SK-N-DZ (cell line): ENCODE measurements around the gene F11R.
"Not testable (repeated sequence)": the region's sequence is repeated elsewhere in the genome, so short reads cannot be mapped to it uniquely, and the experiment has no call there.

Experiments used
- DNase-seq: peaks from one replicate; pipeline ENCODE4 v3.0.0-alpha.2; 2015; ENCODE audit warnings: low spot score

Gene F11R

DNA sequence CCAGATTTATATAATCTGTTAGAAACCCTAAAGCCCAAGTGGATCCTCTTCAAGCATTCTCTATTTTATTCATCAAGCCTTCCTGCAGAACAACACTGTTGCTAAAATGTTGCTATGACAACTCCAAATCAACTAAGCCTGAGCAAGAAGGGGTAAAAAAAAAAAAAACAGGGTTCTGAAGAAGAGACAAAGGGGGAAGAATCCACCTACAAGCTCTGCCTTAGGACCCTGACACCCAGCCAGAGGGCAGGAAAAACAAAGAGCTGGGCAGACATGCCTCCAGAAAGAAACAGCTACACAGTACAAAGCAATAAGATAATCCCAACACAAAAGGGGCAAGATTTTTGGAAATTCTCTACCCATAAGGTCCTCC is 23.6 kb upstream of the F11R start:
- DNase-seq = no peak

DNA sequence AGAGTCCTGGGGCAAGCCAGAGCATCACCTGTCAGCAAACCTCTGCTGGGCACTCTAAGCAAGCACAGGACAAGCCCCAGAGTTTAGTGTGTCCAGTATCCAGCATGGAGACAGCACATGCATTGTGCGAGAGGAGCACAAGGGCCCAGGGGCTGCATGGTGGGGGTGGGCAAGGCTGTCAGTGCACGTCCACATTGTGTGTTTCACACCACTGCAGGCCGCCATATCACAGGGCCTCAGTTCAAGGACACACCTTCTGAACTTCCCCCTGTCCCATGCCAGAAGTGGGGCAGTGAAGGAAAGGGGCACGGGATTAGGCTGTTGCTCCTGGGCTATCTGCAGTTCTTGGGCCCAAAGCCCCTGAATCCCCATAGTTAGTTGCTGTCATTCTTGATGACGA is 18.6 kb upstream of the F11R start:
- DNase-seq = no peak

DNA sequence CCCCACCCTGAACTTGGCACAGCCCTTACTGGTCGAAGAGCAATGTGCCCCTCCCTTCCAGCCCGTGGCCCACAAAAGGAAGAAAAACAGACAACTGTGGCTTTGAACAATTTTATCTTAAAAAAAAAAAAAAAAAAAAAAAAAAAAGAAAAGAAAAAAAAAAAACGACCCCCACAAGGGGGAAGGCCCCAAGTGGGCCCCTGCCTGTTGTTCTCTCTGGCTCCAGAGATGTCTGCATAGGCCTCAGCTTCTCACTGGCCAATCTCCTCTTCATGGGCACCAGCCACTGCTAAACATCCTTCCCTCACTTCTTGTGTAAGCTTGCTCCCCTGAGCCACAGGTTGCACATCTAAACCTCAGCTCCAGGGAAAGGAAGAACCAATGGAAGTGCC is 18.2 kb upstream of the F11R start:
- DNase-seq = no peak

DNA sequence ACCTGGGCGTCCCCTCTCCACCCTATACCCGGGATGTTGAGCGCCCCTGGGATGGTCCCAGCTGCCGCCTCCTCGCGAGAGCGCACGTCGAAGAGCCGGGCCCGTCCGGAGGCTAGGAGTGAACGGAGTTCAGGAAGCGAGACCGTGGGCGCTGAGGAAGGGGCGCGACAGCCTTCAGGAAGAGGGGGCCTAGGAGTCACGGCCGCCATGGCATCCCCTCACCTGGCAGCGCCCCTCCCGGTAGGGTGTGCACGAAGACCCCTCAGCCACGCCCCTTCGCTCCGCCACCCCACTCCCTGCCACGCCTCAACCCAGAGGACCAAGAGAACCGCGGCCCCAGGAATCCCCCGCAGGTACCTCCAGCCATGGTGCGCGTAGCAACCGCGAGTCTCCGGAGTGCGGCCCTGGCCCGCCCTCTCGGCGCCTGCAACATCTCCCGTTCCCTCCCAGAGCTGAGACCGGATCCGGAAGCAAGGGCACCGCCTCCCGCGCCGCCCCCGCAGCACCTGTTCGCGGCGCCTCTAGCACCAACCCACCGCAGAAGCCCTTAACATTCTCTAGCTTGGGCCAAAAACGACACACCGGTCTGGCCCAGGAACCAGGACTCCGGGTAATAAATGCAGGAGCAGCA is 17.7 kb upstream of the F11R start, which contains the start of gene TSTD1:
TSS of gene TSTD1 (minus strand) at position 442 of the 631 bp plus-strand sequence. CDS start at position 367, 75 bp downstream.
- DNase-seq = no peak

DNA sequence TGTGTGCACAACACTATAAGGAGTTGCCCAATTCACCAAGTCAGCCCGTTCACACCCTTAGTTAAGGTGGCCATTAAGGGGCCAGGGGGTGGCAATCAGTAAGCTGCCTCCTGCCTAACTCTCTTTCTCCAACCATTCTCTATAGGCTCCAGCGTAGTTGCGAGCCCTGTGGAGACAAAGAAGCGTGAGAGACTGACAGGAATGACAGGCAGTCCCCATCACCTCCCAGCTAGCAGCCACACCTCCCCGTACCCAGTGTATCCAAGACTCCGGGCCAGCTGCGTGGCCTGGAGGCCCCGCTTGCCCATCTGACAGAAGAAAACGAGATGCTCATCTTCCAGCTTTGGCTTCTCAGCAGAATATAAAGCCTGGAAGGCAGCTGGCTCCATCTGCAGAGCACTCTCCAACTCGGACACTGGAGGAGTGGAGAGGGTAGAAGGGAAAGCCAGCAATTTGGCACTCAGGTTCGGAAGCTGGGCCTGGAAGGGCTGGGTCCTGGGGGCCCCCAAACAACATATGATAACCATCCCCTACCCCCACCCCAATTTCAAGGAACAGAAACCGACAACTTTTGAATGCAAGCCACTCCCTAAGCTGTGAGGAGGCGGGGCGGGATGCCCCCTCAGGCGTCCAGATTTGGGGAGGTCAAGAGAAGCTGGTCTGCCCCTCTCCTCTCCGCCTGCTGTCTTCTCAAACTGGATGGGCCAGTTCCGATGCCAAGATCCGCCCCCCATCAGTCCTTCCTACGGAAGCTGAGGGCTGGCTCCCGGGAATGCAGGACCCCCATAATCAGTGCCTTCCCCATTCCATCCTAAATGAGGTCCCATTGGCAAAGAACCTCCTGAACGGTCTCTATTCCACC is 16.9 kb upstream of the F11R start:
- no peak for DNase-seq

DNA sequence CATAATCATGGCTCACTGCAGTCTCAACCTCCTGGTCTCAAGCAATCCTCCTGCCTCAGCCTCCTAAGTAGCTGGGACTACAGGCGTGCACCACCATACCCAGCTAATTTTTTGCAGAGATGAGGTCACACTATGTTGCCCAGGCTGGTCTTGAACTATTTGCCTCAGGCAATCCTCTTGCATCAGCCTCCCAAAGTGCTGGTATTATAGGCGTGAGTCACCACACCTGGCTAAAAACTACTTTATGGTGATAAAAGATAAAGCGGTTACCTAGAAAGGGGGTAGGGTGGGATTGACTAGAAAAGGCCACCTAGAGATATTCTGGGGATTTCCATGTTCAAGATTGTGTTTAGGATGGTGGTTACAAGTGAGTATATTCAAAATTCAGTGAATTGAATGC is 12.8 kb upstream of the F11R start:
- no peak for DNase-seq

DNA sequence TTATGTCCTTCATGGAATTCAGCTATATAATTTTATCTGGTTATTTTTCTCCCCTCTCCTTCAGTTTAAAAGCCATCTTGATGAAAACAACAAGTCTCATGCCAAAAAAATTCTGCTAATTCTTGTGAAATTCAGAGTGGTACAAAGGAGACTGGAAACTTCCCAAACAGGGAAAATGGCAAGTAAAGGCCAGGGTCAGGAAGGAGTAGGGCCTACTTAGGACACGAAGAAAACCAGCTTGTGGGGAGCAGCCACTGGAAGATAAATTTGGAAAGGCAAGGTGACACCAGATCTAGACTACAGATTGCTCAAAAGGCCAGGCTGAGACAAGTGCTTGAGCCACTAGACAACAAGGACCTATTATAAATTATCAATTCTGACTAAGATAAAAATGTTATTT is 11.5 kb upstream of the F11R start:
- no peak for DNase-seq

DNA sequence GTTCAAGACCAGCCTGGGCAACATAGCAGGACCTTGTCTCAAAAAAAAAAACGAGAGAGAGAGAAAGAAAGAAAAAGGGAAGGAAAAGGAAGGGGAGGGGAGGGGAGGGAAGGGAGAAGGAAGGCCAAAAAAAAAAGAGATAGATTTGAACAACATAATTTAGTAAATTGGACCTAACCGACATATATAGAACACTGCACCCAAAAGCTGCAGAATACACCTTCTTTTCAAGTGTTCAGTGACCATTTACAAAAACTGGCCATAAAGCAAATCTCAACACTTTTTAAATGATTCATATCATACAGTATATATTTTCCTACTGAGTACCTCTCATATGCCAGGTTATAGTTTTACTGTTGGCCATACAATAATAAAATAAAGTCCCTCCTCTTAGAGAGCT is 10.9 kb upstream of the F11R start:
- no peak for DNase-seq

DNA sequence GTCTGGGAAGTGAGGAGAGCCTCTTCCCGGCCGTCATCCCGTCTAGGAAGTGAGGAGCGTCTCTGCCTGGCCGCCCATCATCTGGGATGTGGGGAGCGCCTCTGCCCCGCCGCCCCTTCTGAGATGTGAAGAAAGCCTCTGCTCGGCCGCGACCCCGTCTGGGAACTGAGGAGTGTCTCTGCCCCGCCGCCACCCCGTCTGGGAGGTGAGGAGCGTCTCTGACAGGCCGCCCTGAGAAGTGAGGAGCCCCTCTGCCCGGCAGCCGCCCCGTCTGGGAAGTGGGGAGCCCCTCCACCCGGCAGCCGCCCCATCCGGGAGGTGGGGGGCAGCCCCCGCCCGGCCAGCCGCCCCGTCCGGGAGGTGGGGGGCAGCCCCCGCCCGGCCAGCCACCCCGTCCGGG is 8.5 kb upstream of the F11R start:
- DNase-seq = not testable (repeated sequence)

DNA sequence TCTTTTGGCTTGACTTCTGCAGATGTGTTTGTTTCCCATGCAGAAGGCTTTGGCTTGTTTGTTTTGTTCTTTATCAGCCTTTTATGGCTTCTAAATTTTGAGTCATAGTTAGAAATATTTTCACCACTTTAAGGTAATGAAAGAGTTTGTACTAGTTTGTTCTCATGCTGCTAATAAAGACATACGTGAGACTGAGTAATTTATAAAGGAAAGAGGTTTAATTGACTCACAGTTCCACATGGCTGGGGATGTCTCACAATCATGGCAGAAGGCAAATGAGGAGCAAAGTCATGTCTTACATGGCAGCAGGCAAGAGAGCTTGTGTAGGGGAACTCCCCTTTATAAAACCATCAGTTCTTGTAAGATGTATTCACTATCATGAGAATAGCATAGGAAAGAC is 6.0 kb upstream of the F11R start:
- DNase-seq = not testable (repeated sequence)

DNA sequence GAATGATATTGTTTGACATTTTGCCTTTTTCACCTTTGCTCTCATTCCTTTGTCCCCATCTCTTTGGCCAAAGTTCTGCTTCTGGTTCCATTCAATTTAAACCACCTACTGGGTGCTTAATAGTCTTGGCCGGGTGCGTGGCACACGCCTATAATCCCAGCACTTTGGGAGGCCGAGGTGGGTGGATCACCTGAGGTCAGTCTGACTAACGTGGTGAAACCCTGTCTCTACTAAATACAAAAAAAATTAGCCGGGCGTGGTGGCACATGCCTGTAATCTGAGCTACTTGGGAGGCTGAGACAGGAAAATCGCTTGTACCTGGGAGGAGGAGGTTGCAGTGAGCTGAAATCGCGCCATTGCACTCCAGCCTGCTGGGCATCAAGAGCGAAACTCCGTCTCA is 1.5 kb upstream of the F11R start:
- not testable (repeated sequence) for DNase-seq

DNA sequence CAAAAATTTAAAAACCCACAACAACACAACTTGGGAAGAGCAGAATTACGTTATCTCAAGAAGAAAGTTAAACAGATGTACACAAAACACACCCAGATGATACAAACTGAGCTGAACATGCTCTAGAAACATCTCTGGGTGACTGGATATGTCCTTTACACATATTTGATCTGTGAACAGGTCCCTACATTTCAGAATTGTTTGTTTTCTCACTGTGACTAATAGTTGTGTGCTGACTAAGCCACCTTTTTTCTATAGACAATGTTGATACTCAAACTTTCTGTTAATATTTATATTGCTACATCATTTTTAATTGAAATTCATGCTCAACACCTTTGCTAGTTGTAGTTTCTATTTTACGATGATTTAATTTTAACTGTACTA is 1.0 kb upstream of the F11R start:
- no peak for DNase-seq

DNA sequence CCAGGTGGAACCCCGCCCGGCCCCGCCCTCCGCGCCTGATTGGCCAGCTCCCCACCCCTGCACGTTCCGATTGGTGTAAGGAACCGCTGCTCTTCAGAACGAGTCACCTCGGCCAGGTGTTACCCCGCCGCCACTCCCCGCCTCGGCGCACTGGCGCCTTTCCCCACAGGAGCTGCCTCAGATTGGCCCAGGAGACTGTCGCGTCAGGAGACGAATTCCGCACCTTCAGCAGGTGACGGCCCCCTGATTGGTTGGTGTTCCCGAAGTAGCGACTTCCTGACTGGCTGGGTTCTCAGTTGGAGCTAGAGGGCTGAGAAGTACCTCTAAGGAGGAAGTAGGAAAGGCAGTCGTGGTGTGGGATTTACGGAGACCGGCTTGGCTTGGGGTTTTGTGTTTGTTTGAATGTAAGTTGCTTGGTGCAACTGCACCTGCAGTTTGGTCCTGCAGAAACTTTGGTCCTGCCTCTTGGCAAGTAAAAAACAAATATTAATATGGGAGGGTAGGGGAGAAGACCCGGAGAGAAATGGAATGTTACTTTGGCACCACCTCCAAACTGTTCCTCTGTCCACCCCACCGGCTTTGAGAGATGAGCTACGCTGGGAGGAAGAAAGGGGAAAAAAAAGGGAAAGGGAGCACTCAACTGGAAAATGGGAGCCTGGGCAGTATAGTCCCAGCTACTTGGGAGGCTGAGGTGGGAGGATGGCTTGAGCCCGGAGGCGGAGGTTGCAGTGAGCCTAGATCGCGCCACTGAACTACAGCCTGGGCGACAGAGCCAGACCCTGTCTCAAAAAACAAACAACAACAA is 415 bp upstream of the F11R start:
- DNase-seq = no peak

DNA sequence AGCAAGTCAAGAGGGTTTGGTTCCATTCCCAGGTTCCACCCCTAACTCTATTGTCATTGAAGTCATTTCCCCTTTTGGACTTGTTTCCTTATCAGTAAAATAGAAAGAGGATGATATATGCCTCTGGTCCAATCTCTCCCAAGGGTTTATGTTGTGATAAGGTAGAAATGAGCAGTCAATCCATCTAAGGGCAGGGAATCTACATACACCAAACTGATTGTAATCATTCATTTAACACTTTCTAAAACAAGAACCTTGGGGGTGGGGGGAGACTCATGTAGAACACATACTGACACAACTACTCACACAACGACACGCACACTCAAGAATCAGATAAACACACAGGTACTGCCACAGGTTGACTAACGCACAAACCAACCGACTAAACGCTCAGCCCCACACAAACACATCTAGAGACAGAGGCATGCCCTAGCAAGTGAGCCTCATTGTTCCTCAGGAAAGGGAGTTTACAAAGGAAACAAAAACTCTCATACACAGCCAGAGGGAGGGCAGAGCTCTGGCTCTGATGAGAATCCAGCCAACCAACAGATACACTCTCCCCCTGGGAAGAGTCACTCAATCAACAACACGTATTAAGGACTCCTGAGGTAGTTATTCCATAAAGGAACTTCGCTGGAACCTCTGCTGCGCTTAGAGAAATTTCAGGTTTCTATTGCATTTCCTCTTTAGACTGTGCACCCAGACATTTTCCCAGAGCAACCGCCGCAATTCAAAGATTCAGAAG is 1.0 kb downstream of the F11R start:
- no peak for DNase-seq

DNA sequence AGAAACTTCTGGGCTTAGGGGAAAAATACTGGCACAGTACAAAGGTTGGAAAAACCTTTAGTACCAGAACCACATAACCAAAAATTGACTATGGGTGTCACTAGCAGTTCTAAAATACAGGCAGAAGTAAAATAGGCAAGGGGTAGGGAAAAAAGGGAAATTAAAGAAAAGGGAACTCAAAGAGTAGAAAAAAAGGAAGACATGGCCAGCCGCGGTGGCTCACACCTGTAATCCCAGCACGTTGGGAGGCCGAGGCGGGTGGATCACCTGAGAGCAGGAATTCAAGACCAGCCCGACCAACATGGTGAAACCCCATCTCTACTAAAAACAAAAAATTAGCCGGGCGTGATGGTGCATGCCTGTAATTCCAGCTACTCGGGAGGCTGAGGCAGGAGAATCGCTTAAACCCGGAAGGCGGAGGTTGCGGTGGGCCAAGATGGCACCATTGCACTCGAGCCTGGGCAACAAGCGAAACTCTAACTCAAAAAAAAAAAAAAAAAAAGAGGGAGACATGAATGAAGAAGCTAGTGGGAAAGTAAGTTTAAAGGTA is 1.8 kb downstream of the F11R start:
- not testable (repeated sequence) for DNase-seq

DNA sequence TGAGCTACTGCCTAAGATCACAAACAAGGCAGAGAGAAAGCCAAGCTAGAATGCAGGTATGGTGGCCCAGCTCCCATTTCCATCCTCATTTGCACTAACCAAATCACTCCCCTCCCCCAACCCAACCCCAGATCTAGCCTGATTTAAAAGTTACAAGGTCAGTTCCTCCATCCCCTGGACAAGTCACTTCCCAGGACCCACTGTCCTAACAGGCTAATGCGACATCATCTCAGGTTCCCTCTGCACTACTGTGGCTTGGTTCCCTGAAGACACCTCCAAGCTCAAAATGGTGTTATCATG is 2.4 kb downstream of the F11R start:
- DNase-seq = no peak

DNA sequence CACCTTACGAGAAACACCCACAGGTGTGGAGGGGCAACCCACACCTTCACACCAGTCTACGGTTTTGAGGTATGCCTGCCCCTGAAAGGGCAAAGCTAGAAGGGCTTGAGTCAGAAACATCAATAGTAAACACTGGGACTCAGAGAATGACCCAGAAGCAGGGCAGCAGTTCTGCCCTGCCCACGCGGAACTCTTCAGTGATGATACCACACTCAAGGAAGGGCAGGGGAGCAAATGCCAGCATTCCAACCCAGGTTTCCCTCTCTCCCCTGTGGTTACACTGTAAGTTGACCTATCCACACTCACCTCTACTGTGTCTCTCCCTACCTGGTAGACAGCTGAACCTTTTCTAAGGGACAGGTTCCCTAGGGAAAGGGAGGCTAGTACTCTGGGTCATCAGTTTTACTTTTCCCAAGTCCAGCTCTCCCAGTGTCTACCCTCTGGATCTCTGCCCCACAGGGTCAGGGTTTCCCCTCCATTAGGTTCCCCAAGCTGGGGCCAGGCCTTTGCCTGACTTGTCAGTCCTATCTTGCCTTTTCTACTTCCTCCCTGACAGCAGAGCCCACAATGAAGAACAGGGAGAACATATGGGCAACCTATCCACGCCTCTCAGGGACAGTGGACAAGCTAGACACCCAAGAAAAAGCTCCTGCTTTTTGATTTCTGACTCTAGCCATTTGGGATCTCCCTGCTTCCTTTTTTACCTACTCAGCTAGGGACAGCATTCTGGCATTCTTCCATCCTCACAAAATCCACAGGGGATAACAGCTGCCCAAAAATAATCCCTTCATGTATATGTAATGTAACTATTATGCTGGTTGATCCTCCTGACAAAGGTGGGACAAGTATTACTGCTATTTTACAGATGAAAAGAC is 3.0 kb downstream of the F11R start:
- DNase-seq = no peak

DNA sequence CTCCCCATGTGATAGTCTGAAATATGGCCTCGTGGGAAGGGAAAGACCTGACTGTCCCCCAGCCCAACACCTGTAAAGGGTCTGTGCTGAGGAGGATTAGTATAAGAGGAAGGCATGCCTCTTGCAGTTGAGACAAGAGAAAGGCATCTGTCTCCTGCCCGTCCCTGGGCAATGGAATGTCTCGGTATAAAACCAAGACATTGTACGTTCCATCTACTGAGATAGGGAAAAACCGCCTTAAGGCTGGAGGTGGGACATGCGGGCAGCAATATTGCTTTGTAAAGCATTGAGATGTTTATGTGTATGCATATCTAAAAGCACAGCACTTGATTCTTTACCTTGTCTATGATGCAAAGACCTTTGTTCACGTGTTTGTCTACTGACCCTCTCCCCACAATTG is 3.8 kb downstream of the F11R start:
- DNase-seq = not testable (repeated sequence)

DNA sequence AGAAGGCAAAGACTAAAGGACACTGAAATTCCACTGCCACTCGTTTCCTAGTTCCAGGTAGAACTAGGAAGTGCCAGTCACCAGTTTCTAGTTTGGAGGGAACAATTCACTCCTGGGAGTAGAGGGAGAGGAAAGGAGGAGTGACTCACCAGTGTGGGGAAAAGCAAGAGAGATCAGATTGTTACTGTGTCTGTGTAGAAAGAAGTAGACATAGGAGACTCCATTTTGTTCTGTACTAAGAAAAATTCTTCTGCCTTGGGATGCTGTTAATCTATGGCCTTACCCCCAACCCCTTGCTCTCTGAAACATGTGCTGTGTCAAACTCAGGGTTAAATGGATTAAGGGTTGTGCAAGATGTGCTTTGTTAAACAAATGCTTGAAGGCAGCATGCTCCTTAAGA is 4.3 kb downstream of the F11R start:
- not testable (repeated sequence) for DNase-seq

DNA sequence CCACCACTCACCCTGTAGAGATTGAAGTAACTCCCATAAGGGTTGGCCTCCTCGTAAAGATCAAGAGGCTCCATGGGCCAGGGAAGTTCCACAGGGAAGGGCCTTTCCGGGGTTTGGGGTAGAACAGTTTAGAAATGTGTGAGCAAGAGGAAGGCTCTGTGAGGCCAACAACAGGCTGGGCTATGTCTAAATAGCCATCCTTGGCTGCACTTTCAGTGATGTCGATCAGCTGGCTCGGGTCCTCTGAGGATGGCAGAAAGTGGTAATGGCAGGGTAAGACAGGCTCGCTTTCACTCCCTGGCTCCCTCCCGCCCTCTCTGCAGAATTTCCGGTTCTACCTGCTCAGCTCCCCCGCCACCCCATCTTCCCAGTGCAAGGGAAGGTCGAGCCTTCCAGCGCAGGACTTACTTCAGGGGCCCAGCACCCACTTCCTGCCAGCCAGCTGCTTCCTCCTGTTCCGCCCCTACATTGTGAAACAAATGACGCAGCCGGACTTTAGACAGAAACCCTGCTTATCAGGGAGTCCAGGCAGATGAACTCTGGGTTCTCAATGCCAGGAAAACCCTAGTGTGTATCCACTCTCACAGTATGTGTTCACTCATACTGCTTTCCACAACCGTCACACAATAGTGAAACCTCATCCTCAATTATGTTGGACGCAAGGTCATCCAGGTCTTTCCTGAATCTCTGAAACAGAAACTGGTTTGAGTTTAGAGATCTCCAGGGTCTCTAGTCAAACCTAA is 7.3 kb downstream of the F11R start:
- DNase-seq = no peak
